ENCODE measurements around the gene BBS10.
"Not testable (repeated sequence)": the region's sequence is repeated elsewhere in the genome, so short reads cannot be mapped to it uniquely, and the experiment has no call there.

The BBS10 gene

DNA sequence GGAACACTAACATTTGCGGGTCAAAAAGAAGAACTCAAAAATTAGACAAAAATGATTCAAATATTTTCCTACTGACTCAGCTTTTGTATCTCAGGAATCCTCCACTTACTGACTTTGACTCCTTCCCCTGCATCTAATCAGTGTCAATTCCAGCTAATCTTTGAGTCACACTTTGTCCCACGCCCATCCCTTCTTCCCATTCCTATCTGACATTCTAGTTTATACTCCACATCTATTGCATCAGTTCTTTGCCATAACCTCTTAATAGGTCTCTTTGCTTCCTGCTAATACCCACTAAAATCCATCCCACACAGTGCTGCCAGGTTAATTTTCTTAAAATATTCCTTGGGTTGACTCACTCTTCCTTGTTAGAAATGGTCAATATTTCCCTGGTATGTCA lies 19.1 kb downstream of the BBS10 start:
- TF ChIP-seq, protein P1, sequence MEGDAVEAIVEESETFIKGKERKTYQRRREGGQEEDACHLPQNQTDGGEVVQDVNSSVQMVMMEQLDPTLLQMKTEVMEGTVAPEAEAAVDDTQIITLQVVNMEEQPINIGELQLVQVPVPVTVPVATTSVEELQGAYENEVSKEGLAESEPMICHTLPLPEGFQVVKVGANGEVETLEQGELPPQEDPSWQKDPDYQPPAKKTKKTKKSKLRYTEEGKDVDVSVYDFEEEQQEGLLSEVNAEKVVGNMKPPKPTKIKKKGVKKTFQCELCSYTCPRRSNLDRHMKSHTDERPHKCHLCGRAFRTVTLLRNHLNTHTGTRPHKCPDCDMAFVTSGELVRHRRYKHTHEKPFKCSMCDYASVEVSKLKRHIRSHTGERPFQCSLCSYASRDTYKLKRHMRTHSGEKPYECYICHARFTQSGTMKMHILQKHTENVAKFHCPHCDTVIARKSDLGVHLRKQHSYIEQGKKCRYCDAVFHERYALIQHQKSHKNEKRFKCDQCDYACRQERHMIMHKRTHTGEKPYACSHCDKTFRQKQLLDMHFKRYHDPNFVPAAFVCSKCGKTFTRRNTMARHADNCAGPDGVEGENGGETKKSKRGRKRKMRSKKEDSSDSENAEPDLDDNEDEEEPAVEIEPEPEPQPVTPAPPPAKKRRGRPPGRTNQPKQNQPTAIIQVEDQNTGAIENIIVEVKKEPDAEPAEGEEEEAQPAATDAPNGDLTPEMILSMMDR (IDR thresholded peaks at IDR 0.05; ENCODE audit: extremely low read depth, missing control alignments) = no peak
- no peak for DNase-seq (ENCODE audit: low spot score)

DNA sequence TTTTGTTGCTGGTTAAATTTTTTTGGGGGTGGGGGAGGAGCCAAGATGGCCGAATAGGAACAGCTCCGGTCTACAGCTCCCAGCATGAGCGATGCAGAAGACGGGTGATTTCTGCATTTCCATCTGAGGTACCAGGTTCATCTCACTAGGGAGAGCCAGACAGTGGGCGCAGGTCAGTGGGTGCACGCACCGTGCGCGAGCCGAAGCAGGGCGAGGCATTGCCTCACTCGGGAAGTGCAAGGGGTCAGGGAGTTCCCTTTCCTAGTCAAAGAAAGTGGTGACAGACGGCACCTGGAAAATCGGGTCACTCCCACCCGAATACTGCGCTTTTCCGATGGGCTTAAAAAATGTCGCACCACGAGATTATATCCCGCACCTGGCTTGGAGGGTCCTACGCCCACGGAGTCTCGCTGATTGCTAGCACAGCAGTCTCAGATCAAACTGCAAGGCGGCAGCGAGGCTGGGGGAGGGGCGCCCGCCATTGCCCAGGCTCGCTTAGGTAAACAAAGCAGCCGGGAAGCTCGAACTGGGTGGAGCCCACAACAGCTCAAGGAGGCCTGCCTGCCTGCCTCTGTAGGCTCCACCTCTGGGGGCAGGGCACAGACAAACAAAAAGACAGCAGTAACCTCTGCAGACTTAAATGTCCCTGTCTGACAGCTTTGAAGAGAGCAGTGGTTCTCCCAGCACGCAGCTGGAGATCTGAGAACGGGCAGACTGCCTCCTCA lies 28.5 kb downstream of the BBS10 start:
- DNase-seq (ENCODE audit: low spot score) = not testable (repeated sequence)

DNA sequence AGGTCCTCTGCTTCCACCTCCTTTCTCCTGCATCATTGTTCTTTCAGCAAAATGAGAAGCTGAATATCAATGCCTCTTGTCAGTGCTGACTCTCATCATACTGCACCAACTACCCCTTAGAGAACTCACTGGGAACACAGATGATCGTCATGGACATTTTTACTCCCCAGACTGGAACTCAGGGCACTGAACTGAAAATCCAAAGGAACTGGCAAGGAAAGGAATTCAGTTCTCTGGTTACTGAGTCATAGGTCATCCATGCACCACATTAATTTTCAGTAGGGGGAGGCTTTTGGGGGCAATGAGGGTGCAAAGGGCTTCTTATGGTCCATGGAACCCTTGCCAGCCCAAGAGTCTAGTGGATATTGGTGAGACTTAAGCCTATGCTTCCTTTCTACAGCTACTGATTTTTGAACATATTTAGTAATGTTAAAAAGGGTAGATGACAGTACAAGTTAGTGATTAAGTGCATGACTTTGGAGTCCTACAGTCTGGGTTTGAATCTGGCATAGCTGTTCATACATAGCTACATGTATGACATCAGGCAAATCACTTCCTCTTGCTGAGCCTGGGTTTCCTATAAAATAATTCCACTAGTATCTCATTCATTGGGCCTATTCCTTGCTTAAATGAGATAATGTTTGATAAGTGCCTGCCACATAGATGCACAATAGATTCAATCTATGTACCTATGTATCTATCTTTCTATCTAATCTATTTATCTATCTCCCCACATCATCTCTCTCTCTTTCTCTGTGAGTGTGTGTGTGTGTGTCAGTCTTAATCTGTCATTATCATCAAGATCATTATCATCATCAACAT lies 29.2 kb downstream of the BBS10 start:
- DNase-seq (ENCODE audit: low spot score) = no peak
- TF ChIP-seq, protein P1 (IDR thresholded peaks at IDR 0.05; ENCODE audit: extremely low read depth, missing control alignments) = no peak

DNA sequence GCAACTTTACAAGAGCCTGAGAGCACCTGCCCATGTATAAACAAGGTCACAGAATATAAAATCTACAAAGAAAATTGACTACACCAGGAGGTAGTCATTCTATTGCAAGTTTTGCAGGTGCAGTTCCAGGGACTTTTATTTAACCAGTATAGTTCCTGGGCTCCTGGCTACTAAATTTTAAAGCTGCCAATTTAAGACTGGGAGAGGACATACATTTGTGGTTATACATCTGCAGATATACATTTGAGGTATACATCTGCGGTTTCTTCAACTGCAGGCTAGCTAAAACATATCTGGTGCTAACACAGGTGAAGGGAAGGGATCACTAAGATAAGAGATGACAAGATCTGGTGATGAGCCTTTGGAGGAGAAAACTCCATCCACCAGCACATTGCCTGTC lies 30.2 kb downstream of the BBS10 start:
- DNase-seq (ENCODE audit: low spot score) = no peak
- TF ChIP-seq, protein P1 (IDR thresholded peaks at IDR 0.05; ENCODE audit: extremely low read depth, missing control alignments) = no peak

DNA sequence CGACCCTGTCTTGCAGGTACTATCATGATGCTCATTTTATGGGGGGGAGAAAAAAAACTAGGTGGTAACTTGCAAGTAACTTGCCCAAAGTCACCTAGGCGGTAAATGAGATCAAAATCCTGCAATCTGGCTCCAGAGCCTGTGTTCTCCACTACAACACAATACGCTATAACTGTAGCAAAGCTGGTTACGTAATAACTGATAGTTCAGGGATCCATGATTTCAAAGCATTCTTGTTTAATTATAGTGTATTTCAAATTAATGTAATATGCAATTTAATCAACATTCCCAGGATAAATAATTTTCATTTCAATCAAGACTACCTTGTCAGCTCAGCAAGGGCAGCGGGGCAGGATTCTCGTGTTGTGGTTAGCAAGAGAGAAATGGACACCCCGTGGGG lies 31.7 kb downstream of the BBS10 start:
- TF ChIP-seq, protein P1 (IDR thresholded peaks at IDR 0.05; ENCODE audit: extremely low read depth, missing control alignments) = no peak
- DNase-seq (ENCODE audit: low spot score) = no peak

DNA sequence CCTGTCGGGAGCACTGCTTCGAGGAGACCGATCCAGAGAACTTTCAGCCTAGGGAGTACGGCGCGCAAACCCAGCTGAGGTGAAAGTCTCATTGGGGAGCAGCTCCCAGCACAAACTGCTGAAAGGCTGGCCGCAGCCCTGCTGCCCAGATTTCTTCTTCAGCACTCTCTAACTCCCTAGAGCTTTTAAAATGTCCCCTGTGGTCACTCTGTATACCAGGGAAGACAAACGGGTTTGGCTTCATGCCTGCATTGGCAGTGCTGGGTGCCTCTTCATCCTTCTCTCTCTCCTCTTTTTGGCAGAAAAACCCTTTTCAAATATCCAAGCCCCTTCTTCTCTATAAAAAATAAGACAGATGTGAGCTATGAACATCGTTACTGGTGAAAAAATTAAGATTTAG lies 34.9 kb downstream of the BBS10 start:
- DNase-seq (ENCODE audit: low spot score) = no peak
- TF ChIP-seq, protein P1 (IDR thresholded peaks at IDR 0.05; ENCODE audit: extremely low read depth, missing control alignments) = no peak

DNA sequence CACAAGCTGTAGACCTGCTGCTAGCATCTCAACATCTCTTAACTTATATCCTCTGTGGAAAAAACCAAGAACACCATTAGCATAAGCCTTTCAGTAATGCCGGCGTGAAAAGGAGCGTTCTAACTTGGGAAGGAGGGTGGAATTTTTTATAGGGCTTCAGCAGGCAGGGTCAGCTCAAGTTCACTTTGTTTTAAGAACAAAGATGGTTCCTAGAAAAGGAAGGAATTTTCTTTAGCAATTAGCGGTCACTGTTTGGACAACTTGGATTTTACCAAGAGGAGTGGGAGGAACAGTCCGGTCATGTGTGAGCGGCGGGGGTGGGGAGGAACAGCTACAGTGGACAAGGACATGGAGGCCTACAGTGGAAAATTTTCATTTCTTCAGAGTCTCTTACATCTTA lies 35.9 kb downstream of the BBS10 start:
- DNase-seq (ENCODE audit: low spot score) = no peak
- TF ChIP-seq, protein P1 (IDR thresholded peaks at IDR 0.05; ENCODE audit: extremely low read depth, missing control alignments) = no peak

Measured in GM20000 (cell line).